GM19324 (cell line): ENCODE data around the gene SGIP1.

Source experiments
- ATAC-seq: cut with Tn5 transposase; IDR thresholded peaks from one replicate; pipeline ENCODE4 v1.9.1; 2021; ENCODE audit warnings: mild to moderate bottlenecking, moderate library complexity; ENCODE audit not compliant: unreplicated experiment, low FRiP score

The SGIP1 gene

DNA sequence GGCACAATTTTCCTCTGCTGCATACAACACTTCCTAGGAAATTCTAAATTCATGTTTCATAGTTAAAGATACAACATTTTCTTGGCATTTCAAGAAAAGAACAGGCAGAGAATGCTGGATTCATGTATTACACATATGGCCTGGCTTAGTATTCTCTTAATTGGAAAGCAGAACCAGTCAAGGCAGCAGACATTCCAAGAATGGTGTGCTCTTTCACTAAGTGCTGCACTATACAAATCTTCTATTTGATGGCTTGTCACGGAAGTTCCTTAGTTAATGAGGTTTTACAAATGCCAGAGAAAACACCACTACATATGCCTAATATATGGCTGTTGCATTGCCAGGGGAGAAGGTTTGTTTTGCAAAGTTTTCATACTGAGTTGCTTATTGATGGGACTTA lies 137.5 kb downstream of the SGIP1 start:
- no peak for ATAC-seq

DNA sequence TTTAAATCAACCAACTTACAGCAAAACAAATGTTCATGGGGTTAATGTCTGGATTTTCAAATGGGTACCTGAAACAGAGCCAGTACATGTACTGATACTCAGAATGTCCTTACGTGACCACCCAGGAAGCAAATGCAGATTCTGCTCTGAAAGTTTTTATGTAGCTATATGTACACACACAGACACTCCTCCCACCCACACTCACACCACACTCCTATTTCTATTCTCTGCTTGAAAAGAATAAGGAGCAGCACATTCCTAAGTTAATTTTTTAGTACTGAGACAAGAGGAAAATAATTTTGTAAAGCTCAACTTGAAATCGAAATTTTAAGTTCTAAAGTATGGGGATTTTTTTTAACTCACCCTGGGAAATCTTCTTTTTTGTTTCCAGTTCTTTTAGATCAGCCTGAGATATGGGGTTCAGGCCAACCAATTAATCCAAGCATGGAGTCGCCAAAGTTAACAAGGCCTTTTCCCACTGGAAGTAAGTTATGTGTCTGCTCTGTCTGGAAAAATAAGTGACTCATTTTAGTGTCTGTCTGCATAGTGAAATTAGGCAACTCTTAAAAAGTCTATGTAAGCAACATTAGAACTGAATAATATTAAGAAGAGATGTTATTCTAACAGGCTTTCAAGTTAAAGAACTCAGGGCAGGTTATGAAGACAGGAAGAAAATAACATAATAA lies 142.8 kb downstream of the SGIP1 start:
- no peak for ATAC-seq

DNA sequence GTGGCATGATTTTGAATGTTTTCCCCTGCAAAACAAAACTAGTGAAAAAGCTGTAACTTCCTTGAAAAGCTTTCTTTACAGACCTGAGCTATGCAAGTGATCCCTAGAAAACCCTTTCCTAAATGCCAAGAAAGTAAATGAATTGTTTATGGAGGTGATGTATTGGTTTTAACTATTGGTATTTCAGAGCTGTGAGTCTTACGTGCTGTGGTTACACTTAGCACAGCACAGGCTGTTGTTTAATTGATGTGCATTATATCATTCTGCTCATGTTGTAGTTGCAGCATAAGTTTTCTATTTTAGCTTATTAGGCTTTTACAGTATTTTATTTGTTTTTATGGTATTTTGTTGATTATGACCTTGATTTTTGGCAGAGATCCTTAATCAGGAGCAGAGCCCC lies 144.2 kb downstream of the SGIP1 start:
- no peak for ATAC-seq

DNA sequence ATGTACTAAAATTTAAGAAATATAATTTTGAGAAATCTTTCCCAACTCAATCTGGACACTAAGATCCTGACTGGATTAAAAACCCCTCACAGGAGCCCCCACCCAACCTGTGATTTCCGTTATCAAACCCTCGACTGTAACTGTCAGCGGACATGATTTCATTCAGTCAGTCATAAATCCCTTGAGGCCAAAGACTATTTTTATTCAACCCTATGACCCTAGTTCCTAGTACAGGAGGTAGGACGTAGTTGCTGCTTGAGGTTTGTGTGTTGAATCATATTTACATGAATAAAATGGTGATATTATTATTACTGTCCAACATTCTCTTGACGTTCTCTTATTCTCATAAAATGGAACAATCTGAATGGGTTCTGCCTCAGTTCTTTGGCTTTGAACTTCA lies 145.2 kb downstream of the SGIP1 start:
- ATAC-seq = no peak

DNA sequence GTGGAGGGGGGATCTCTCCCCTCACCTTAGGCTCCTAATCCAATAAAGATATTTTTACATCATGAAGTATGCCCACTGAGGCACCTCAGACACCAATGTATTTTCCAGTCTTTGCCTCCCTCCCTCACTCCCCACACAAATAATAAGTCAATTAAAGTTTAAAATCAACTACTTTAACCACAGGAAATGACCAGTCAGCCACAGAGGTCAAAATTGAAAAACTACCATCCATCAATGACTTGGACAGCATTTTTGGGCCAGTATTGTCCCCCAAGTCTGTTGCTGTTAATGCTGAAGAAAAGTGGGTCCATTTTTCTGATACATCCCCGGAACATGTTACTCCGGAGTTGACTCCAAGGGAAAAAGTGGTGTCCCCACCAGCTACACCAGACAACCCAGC lies 147.7 kb downstream of the SGIP1 start:
- no peak for ATAC-seq

DNA sequence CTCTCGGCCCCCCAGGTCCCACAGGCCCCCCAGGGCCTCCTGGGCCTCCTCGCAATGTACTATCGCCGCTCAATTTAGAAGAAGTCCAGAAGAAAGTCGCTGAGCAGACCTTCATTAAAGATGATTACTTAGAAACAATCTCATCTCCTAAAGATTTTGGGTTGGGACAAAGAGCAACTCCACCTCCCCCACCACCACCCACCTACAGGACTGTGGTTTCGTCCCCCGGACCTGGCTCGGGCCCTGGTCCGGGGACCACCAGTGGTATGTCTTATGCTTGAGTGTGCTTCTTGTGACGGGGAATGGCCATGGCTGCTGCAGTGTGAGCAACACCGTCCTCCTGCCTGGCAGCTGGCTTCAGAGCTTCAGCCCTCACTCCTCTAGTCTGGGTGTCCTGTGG lies 148.2 kb downstream of the SGIP1 start:
- ATAC-seq = no peak

DNA sequence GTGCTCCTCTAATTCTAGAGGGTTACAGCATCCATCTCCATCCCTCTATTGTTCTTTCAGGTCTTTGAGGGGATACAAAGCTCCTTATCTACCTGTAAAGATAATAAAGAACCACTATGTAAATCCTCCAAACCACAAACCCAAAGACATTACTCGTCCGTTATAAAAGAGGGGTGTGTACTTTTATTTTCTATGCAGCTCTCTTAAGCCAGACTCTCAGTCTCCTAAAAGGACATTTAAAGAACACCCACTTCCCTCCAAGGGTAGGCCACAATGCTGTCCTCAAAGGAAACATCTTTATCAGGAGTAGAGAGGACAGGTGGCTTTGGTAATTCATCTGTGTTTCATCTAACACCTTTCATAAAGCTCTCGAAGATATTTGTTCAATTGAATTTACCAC lies 150.4 kb downstream of the SGIP1 start:
- no peak for ATAC-seq

DNA sequence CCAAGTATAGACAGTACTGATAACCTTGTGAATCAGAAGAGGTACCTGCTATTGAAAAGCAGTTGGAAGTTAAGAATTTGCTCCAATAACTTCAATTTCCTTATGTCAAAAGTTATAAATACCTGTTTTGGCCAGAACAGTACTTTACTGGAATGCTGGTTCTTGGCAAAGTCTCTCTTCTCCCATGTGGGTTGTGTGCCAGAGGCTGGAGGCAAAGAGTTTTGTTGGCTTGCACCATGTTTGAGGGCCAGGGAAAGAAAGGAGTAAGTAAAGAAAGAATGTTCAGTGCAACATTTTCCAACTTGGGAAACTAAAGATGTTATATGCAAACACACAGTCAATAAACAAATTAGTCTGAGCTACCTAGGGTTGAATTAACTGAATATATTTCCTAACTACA lies 151.3 kb downstream of the SGIP1 start:
- no peak for ATAC-seq

DNA sequence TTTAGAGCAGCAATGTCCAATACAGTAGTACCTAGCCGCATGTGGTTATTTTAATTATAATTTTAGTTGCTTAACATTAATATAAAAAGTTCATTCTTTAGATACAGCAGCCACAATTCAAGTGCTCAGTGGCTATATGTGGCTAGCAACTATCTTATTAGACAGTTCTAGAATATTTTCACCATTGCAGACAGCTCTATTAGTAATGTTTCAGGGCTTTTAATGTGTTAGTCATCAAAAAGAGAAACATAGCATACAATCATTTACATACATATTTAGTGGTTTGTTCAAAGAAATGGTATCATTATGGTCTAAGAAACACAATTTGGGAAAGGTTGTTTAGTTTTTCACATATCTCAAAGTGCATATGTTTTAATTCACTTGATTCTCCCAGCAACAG lies 151.7 kb downstream of the SGIP1 start:
- no peak for ATAC-seq

DNA sequence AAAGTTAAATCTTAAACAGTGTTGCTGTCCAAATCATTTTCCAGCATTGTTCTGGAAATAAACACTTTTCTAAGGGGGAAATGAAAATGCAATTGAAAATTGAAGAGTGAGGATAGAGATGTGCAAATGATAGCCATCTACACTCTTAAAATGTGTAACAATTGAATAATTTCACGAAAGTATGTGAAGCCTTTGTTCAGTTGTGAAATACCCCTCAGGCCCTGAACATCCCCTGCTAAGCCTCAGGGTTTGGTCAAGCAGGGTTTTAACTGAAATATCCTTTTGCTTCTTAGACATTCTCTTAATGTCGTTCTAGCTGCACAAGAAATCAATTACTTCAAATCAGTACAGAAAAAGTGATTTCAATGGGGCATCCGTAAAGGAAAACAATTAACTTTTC lies 152.5 kb downstream of the SGIP1 start:
- ATAC-seq = no peak

DNA sequence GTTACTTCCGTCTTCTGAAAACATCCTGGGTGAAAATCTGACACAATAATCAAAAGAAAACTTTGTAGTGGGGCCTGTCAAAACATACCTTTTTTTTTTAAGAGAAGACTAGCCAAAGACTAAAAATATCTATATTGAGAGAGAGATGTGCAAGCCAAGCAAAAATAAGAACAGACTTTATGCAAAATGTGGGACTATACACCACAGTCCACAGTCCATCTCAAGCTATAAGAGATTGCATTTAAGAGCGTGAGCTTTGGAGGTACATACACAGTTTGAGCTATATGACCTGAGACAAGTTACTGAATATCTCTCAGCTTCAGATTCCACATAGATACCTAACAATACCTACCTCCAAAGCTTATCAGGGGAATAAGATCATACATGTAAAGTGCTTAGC lies 153.4 kb downstream of the SGIP1 start:
- ATAC-seq = no peak

DNA sequence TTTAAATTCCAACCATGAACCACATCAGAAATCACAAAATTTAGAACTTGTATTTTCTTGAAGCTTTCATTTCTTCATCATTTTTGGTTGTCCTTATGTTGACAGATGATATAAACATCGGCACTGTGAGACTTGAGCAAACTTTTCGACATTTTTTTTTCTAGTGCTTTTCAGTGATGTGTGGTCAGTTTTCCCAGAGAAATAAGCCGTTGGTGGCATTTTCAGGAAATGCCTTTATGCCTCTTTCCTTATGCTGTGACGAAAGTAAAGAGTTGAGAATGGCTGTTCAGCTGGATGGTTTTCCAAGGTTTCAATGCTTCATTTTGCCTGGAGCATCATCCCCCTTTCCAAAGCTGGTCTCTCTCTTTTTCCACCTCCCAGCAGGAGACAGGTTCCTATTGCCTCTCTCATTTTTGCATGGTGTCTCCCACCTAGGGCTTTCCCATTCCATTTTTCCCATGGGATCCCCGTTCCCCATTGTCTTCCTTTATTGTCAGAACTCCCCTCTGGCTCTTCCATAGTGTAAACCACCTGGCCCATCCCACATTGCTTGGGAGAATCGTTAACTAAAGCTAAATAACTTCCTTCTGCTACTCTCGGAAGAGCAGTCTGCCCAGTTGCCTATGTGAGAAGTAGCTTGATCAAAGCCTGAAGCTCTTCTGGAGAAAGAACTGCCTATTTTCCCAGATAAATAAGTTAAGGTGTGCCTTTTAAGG lies 156.9 kb downstream of the SGIP1 start:
- no peak for ATAC-seq

DNA sequence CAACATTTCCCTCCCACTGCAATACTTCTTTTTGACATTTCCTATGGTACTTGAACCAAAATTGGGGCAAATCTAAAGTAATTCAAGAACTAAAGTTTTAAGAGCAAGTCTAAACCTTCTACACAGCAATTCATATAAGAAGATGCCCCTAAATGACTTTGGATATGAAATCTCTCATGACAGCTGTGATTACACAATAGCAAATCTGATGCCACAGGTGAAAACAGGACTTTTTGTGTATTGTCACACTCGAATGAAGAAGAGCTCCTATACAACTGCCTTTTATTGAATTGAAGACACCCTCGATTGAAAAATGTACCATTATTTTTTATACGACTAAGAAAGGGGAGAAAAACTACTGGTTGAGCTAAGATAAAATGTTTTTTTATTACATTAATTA lies 158.7 kb downstream of the SGIP1 start:
- ATAC-seq = no peak

DNA sequence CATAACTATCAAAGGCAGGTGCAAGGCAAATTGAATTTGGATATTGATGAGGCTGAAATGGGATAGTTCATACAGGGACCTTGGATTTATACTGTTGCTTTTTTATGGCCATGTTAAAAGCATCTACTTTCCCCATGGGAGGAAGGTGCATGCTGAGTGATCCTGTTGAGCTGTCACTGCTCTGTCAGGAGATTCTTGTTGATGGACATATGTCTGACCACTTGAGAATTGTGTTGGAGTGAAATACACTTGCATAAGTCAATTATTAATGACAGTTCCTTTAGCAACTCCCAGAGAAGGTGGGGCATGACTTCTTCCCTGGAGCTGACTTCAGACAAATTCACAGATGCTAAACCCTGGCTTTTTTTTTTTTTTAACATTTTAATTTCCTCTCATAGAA lies 159.9 kb downstream of the SGIP1 start:
- no peak for ATAC-seq

DNA sequence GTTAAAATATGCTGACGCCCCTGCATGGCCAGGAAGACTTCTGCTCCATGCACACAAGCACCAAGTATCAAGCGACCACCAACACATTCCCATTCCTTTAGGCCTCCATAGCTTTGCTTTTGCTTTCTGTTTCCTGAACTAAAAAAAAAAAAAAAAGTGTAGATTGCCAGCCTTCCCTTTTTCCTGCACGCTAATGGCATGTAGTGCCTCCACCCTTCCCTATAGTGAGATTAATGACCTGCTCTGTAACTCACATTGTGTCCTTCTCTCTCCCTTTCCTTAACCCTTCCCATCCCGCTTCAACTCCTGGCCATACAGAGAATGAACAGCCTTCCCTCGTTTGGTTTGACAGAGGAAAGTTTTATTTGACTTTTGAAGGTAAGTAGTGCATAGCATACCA lies 161.2 kb downstream of the SGIP1 start:
- ATAC-seq = no peak

DNA sequence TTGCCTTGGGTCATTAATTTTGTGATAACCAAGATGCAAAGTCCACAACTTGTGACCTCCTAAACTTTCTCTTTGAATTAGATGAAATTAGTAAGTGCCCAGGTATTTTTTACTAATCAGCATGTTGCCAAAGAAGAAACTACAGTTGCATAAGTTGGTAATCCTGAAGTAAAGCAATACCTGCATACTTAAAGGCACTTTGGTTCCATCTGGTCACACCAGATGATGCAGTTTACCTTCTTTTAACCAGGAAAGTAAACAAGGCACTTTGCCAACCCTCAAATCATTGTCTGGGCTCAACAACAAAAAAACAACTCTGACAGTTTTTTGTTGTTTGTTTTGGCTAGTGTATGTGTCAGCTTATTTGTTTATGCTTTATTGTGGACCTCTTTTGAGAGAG lies 162.8 kb downstream of the SGIP1 start:
- ATAC-seq = no peak

DNA sequence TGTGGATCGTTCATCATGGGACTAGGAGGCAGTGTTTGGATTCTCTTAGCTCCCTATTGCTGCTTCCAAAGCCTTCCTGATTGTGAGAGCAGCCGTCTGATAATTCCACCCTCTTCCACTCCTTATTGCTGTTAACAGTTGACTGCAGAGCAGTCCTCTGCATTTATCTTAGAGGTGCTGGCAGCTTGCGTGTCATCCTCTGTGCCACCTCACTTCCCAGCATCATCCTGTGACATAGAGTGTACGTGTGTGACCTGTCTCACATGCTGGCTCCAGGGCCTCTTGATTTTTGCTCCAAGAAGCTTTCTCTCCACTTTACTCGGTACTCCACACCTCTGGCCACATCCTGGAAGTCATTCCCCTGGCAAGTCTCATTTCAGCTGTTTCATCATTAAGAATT lies 165.3 kb downstream of the SGIP1 start:
- ATAC-seq = no peak

DNA sequence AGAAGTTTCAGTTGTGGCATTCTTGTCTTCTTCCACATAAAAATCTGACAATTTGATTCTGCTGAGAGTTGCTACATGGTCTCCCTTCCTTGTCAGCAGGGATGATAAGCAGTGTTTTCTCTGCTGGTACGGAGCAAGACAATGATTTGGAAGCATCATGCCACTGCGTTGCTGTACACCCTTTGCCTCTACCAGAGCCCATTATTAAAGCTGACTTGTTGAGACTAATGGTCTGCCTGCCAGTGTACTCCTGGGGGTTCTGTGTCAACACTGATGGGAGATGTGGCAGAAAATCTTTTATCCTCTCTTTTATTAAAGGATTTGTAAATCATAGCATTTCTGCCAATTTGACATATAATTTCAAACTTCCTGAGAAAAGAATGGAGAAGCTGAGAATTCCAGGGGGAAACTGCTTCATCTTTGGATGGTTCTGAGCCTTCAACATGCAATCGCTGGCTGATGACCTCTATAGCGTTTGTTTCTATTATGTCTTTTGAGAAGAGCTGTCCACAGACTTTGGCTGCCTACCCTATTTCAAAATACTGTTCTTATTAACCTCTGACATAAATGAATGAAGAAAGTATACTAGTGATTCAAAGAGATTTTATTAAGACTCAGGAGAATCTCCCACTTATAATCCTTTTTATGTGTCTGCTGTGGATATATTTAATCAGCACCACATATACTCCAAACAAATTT lies 170.4 kb downstream of the SGIP1 start:
- no peak for ATAC-seq

DNA sequence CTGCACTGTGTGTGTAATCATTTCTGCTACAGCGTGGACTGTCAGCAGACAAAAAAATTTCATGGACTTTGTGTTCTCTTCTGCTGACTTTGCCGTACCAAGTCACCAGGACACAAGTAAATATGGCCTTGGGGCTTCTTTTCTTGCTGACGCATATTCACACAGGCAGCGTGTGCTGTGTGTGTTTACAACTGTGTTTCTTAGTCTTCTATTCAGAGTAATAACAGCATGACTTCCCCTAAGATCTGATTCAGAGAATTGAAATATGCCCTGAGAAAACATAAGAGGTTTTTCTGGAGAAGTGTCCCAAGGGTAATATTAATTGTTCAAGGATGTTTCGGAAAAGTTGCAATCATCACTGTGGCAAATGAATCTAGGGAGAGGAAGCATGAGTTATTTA lies 171.2 kb downstream of the SGIP1 start:
- no peak for ATAC-seq

DNA sequence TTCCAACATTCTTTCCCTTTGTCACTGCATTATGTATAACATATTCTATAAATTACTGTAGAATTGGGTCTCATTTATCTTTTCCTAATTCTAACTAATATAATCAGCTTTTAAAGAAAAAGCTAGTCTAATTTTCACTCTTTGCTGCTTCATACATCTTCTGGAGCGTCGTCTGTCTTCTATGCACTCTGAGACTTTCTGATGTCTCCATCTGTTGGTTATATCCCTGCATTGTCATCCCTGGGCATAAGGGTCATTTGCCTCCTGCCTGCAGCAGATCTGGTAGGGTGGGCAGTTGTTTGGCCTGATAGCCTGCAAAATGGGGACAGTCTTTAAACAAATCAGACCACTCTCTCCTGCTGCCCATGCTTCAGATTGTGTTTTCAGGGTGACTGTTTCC lies 177.5 kb downstream of the SGIP1 start:
- no peak for ATAC-seq

DNA sequence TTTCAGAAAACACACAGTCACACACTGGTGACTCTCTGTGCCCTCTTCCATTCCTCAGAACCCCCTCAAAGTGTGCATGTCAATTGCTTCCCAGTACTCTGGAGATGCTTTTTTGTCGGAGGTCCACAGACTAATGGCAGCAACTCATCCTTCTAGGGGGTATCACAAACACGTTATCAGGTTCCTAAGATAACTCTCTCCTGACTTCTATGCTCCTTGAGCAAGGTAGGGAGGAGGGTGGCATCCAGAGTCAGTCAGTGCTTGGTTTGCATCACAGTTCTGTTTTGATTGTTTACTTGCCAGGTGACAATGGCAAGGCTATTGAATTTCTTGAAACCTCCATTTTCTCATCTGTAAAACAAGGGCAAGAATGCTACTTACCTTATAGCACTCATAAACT lies 178.9 kb downstream of the SGIP1 start:
- no peak for ATAC-seq

DNA sequence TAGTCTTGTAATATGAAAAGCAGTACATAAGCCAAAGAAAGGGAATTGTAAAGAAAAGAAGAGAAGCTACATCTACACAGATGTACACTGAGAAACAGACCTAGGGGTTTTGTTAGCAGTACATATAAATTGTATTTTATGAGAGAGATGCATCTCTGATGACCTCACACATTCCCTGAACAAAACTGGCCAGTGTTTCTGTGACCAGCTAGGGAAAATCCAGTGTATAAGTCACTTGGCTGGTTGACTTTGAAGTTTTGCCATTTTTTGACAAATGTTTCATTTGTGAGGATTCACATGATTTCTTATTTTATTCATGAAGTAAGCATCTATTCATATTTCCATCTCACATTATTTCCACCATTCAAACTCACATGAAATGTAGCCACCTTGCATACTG lies 190.0 kb downstream of the SGIP1 start:
- ATAC-seq = no peak
